ENCODE results near the gene COBL.

COBL gene

GRCh38 chr7:51237446-51238133 lies 79.0 kb downstream of the COBL start:
- no peak for TF ChIP-seq CTCF (IDR thresholded peaks at IDR 0.05; ENCODE audit: insufficient read depth, low read depth, low read length, missing control alignments)

GRCh38 chr7:51236470-51237132 lies 80.0 kb downstream of the COBL start:
- H3K4me3 ChIP-seq (ENCODE audit: low read depth, low read length) = no peak overlapping the region
- no peak for DNase-seq (ENCODE audit: low read depth)
- no peak for TF ChIP-seq CTCF (IDR thresholded peaks at IDR 0.05; ENCODE audit: insufficient read depth, low read depth, low read length, missing control alignments)

More at GRCh38 chr7:51237446-51238133, 79.0 kb downstream of the COBL start:
- no peak for DNase-seq (ENCODE audit: low read depth)
- H3K4me3 ChIP-seq (ENCODE audit: low read depth, low read length) = no peak overlapping the region

- no peak overlapping the region for H3K4me3 ChIP-seq (ENCODE audit: low read depth, low read length)
- TF ChIP-seq CTCF (IDR thresholded peaks at IDR 0.05; ENCODE audit: insufficient read depth, low read depth, low read length, missing control alignments) = no peak
- DNase-seq (ENCODE audit: low read depth) = no peak
Observed at GRCh38 chr7:51235593-51236313, 80.9 kb downstream of the COBL start.

- TF ChIP-seq CTCF (IDR thresholded peaks at IDR 0.05; ENCODE audit: insufficient read depth, low read depth, low read length, missing control alignments) = no peak
- no peak for DNase-seq (ENCODE audit: low read depth)
- H3K4me3 ChIP-seq (ENCODE audit: low read depth, low read length) = no peak overlapping the region
Observed at GRCh38 chr7:51234609-51235308, 81.8 kb downstream of the COBL start.

- DNase-seq (ENCODE audit: low read depth) = no peak
- no peak overlapping the region for H3K4me3 ChIP-seq (ENCODE audit: low read depth, low read length)
- TF ChIP-seq CTCF (IDR thresholded peaks at IDR 0.05; ENCODE audit: insufficient read depth, low read depth, low read length, missing control alignments) = no peak
Observed at GRCh38 chr7:51234139-51234538, 82.5 kb downstream of the COBL start.

GRCh38 chr7:51233374-51233773 lies 83.2 kb downstream of the COBL start:
- DNase-seq (ENCODE audit: low read depth) = no peak
- TF ChIP-seq CTCF (IDR thresholded peaks at IDR 0.05; ENCODE audit: insufficient read depth, low read depth, low read length, missing control alignments) = no peak
- H3K4me3 ChIP-seq (ENCODE audit: low read depth, low read length) = no peak overlapping the region
